Erythroblast (primary cell): Measurements from ENCODE around the gene CLEC3B.

Experiments used
- GATA1 ChIP-seq: IDR thresholded peaks from 2 replicates; pipeline ENCODE4 v1.6.1; 2011; ENCODE audit warnings: low read depth, mild to moderate bottlenecking, control low read depth, low read length, moderate library complexity
- POLR2A ChIP-seq: IDR thresholded peaks from 2 replicates; pipeline ENCODE4 v1.6.1; 2011; ENCODE audit warnings: mild to moderate bottlenecking, low read length

DNA sequence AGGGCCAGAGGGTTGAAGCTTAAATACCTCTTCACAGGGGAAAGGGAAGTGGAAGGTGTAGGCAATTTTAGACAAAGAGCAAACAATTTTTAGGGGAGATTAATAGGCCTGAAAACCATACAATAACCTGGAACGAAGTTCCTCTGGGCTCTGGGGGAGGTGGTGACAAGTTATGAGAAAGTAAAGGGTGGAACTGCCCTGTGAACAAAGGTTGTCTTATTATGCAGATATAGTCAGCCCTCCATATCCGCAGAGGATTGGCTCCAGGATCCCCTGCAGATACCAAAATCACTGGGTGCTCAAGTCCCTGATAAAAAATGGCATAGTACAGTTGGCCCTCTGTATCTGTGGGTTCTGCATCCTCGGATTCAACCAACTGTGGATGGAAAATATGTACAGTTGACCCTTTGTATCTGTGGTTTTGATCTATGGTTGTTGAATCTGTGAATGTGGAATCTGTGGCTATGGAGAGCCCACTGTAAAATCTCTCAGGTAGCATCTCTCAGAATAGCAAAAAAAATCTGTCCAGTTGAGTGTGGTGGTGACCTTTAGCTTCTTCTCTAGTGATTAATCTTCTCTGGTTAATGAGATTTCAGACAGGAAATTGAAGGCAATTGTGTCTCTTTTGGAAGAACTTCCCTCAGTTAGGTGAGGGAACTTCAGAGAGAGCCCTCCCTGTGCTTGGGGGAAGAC, 40.2 kb downstream of the CLEC3B start:
- TF ChIP-seq POLR2A (no peak), GATA1 (no peak)
